HG03469 (cell line): ENCODE measurements around the gene C3AR1.
"Not testable (repeated sequence)": the region's sequence is repeated elsewhere in the genome, so short reads cannot be mapped to it uniquely, and the experiment has no call there.

Experiments used
- ATAC-seq: cut with Tn5 transposase; IDR thresholded peaks from one replicate; pipeline ENCODE4 v1.9.1; 2021; ENCODE audit warnings: mild to moderate bottlenecking, moderate library complexity, moderate number of reproducible peaks; ENCODE audit not compliant: unreplicated experiment

Gene C3AR1

DNA sequence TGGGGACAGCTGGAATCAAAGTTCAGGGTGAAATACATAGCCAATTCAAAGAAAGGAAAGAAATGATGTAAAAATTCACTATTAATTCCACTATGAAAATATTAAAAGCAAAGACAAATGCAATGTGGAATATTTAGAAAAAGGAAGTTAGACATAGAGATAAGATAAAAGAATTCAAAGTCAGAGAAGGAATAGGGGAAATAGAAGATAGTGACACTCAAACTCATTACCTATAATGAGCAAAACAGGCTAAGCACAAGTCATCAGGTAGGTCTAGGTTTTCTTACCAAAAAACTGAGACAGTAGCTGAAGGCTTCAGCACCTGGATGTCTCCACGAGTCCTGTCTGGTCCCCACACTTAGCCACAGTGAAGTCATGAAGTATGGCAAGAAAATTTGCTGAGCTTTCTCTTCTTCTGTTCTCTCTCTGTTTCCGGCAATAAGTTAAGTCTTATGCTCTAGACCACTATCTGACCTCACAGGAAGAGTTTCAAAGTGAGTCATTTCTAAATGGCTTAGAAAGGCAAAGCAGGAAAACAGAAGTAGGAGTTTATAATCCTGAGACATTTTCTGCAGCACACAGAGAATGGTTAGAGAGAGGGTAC lies at the start of gene C3AR1:
C3AR1 (minus strand) TSS at position 369 of the 604 bp plus-strand sequence. CDS start 6,174 bp downstream, outside the sequence.
- peak; percentile 58 for ATAC-seq

DNA sequence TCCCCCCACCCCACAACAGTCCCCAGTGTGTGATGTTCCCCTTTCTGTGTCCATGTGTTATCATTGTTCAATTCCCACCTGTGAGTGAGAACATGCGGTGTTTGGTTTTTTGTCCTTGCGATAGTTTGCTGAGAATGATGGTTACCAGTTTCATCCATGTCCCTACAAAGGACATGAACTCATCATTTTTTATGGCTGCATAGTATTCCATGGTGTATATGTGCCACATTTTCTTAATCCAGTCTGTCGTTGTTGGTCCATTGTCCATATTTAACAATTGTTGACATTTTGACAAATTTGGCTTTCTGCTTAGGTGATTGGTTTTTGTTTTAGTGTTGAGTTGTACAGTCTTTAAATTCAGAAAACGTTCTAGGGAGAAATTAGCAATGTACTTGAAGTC lies 47.0 kb upstream of the C3AR1 start:
- not testable (repeated sequence) for ATAC-seq

DNA sequence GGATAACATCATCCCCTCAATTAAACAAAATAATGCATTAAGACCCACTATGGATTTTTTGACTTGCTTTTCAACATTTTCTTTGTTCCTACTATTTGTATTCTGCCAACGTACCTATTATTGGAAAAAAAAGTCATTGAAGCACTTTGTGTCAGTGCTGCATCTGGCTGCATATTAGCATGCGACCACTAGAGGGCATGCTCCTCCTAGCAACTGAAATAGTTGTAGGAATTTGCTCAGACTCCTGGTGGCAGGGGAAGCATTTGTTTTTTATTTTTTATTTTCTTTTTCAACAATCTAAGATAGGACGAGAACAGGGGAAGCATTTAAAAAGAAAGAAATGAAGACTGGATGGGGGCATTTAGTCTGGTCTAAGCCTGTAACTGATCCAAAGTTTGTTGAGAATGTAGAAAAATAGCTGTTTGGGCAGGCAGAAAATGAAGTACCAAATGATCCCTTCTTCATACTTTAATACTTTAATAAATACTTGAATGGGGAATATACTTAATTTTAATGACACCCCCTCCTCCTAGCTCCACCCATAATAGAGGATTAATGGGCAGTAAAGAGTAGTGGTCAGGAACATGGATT lies 42.7 kb upstream of the C3AR1 start:
- ATAC-seq: no peak

DNA sequence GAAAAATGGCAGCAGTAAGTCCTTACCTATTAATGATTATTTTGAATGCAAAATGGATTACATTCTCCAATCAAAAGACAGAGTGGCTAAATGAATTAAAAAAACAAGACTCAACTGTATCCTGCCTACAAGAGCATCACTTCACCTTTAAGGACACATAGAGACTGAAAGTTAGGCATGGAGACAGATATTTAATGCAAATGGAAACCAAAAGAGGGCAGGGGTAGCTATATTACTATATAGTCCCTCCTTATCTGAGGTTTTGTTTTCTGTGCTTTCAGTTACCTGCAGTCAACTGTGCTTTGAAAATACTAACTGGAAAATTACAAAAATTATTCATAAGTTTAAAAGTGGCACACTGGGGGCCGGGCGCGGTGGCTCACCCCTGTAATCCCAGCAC lies 33.1 kb upstream of the C3AR1 start:
- no peak for ATAC-seq

DNA sequence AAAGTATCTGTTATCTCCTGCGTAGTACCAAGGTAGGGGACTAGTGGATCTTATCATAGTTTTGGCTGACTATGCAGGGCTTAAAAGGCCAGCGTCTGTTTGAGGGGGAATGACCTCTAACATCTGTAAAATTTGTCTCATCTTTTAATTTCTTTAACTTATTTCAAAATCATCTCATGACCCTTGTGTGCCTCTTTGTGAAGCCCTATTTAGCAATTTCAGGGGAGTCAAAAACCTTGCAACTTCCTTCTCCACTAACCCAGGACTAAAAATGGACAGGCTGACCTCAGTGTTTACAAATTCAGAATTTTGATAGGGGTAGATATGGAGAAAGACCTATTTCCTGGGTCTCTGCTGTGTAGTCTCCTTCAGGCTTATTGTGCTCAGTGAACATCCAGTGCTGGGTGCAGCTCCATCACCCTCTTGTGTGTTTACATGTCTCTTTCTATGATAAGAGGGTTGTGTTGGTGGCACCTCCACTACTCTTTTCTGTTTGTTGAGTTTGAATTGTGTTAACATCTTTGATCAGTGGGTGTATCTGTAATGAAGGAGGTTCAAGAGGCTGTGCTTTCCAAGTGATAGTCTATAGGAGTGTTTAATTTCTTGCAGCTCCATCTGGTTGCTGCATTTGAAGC lies 30.2 kb upstream of the C3AR1 start:
- ATAC-seq: no peak

DNA sequence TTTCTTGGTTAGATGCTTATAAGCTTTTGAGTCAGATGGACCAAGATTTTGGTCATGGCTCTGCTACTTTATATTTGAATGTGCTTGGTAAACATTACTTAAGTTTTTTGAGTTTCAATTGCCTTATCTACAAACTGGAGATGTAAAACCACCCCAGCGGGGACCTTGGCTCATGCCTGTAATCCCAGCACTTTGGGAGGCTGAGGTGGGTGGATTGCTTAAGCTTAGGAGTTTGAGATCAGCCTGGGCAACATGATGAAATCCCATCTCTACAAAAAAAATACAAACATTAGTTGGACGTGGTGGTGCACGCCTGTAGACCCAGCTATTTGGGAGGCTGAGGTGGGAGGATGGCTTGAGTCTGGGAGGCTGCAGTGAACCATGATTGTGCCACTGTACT lies 27.1 kb upstream of the C3AR1 start:
- ATAC-seq: no peak

DNA sequence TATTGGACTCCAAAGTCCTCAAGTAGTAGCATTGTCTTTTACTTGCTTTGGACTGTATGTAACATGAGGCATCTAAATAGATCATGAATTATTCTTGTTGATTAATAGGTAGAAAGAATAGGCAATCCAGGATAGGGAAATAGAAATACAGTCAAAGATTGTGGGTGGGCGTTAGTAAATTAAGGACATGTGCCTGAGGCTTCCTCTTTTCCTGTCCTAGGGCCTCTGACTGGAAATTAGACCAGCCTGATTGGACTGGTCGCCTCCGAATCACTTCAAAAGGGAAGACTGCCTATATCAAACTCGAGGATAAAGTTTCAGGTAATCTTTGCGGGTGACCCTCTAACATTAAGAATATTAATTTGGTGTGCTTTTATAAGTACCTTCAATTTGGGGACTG lies 23.6 kb upstream of the C3AR1 start:
- no peak for ATAC-seq

DNA sequence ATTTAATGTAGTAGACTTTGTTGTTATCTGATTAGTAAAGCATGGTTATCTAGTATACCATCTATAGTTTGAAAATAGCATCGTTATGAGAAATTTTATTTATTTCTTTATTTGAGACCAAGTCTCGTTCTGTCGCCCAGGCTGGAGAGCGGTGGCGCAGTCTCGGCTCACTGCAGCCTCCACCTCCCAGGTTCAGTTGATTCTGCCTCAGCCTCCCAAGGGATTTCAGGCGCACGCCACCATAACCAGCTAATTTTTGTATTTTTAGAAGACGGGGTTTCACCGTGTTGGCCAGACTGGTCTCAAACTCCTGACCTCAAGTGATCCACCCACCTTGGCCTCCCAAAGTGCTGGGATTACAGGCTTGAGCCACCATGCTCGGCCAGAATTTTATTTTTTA lies 23.1 kb upstream of the C3AR1 start:
- ATAC-seq: not testable (repeated sequence)

DNA sequence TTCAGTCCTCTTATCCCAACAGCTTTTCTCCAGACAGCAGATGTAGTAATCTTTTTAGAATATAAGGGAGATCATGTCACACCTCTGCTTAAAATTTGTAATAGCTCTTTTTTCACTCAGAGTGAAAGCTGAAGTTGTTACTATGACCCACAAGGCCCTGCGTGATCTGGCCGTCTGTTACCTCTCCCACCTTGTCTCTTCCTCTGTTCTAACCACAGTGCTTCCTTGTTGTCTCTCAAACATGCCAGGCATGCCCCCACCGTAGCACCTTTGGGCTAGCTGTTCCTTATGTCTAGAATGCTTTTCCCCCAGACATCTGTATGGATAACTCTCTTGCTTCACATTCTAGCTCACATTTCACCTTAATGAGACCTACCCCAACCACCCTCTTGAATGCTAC lies 22.4 kb upstream of the C3AR1 start:
- no peak for ATAC-seq

DNA sequence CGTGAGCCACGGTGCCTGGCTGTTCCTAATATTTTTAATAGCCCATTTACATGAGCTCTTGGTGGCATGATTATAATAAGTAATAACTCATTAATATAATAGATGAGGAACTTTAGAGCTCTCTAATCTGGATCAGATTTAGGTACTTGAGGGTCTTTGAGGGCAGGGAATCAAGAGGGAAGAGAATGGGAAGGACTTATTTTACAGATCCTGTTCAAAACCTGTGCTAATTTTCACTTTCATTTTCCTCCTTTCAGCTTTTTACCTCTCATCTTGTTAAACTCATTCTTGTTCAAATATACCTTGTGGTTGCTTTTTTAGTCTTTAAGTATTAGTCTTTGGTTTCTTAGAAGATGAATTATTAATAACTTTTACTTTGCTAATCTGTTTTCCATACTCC lies 21.5 kb upstream of the C3AR1 start:
- no peak for ATAC-seq

DNA sequence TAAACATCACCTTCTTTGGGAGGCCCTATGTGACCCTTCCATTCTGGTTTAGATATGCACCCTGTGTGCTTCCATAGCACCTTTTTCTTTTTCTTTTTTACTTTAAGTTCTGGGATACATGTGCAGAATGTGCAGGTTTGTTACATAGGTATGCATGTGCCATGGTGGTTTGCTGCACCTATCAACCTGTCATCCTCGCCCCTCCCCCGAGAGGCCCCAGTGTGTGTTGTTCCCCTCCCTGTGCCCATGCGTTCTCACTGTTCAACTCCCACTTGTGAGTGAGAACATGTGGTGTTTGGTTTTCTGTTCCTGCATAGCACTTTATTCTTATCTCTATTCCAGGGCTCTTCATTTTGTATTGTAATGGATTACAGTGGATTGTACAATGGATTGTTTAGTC lies 18.2 kb upstream of the C3AR1 start:
- ATAC-seq: not testable (repeated sequence)

DNA sequence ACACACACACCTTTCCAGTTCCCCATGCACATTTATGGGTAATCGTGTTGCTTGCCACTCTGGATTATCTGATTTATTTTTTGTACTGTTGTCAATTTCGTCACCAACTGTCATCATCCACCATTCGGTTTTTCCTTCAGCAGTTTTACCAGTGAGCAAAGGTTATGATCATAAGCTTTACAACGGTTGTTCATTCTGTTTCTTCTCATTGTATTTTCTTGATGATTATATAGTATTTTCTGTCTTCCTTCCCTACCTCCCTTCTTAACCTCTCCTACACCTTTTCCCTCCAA lies 16.6 kb upstream of the C3AR1 start:
- ATAC-seq: no peak

DNA sequence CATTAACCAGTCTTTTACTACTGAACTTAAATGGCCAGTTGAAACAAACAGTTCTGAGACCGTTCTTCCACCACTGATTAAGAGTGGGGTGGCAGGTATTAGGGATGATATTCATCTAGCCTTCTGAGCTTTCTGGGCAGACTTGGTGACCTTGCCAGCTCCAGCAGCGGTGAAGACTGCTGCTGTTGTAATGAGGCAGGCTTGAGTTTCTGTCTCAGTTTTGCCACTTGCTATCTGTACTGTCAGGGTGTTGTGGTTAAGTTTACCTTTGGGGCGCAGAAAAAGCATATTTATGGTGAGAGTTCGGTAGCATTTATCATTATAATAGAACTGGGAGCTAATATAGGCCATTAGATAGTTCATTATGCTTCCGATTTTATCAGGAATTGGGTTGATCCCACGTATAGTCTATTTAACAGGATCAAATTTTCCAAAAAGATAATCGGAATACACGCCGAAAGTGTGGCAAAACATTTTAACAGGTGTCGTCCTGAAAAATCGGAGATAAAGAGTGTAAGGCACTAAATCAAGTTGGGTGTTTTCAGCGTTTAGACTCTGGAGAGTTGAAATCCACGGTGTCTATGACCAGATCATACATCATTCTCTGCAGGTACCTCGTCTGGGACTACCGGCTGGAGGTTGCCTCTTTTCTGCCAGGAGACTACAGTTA lies 15.2 kb upstream of the C3AR1 start:
- no peak for ATAC-seq

DNA sequence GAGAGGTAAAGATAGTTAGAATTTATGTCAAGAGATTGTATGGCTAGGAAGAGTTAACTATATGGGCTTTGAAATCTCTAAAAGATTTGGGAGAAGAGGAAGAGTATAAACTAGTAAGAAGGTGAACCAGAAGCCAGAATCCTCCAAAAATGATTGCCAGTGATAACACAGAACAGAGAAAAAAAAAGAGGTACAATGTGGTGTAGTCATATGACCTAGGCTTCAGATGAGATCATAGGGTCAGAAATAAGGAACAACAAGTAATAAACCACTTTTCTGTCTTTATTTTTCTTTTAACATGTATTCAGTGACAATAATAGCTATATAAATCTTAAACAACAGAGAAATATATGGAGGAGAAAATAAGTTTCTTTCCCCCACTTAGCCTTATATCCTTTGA lies 14.0 kb upstream of the C3AR1 start:
- no peak for ATAC-seq

DNA sequence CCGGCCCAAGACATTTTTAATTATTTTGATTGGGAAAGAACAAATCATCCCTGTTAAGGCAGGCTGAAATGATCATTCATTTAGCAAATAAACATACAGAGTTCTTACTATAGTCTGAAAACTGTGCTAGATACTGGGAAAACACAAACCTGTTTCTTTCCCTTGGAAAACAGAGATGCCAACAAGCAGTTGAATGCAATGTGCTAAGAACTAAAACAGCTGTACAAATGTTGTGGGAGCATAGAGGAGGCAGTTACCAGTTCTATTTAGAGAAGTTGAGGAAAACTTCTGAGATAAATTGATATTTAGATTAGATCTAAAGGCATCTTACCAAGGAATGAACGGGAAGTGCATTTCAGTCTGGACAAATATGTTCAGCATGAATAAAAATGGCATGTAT lies 12.8 kb upstream of the C3AR1 start:
- no peak for ATAC-seq

DNA sequence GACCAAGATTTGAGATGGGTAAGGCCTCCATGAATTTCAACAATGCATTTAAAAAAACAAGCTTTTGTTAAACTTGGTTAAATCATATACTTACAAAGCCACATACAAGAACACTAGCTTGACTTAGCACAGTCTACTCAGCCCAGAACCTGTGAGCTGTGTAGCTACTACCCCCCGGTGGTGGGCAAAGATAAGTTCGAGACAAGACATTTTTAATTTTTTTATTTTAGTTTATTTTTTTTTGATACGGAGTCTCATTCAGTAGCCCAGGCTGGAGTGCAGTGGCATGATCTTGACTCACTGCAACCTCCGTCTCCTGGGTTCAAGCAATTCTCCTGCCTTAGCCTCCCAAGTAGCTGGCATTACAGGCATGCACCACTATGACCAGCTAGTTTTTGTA lies 12.2 kb upstream of the C3AR1 start:
- no peak for ATAC-seq

DNA sequence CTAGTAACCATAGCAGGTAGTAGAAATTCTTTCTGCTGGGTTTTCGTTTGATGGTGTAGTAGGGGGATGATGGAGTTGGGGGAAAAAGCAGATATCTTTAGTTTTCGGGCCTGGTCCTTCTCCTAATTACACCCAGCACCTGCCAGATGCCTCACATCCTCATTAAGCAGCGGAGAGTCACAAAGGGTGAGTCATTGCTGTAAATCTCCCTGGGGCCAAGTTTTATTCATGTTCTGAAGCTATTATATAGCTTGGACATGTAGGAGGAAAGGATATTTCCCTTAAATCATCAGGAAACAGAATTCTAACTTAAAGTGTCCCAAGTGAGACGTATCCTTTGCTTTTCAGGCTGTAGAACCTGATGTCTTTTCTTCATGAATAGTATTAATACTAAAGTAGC lies 11.0 kb upstream of the C3AR1 start:
- no peak for ATAC-seq

DNA sequence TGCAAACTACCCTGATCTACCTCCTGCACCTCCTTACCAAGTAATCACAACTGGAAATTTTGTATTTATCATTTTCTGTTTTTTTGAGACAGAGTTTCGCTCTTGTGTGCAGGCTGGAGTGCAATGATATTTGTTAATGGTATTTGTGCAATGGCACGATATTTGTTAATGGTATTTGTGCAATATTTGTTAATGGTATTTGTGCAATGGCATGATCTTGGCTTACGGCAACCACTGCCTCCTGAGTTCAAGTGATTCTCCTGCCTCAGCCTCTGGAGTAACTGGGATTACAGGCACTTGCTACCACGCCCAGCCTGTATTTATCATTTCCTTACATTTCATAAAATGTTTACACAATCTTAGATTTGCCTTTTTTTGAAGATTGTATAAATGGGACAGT lies 10.2 kb upstream of the C3AR1 start:
- no peak for ATAC-seq

DNA sequence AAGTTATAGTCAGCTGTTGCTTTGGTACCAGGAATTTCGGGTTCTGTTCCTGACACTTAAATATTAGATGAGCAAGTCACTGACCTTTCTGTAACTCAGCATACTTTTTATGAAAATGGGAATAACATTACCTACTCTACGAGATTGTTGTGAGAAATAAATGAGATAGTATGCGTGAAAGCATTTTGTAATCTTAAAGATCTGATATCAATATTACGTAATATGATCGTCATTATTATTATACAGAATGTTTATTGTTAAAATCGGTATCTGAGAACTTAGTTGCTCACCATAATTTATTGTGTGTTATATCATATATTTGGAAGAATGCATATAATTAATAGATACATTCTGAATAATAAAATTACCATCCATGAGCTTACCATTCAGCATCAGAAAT lies 9.8 kb upstream of the C3AR1 start:
- no peak for ATAC-seq

DNA sequence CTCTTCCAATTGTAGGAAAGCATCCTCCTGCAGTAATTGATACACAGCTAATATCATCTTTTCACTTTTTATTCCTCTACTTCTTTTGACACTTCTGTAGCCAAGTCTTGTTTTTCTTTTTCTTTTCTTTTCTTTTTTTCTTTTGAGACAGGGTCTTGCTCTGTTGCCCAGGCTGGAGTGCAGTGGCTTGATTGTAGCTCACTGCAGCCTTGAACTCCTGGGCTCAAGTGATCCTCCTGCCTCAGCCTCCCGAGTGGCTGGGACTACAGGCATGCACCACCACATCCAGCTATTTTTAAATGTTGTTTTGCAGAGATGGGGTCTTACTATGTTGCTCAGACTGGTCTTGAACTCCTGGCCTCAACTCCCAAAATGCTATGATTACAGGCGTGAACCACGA lies 5.7 kb upstream of the C3AR1 start:
- not testable (repeated sequence) for ATAC-seq

DNA sequence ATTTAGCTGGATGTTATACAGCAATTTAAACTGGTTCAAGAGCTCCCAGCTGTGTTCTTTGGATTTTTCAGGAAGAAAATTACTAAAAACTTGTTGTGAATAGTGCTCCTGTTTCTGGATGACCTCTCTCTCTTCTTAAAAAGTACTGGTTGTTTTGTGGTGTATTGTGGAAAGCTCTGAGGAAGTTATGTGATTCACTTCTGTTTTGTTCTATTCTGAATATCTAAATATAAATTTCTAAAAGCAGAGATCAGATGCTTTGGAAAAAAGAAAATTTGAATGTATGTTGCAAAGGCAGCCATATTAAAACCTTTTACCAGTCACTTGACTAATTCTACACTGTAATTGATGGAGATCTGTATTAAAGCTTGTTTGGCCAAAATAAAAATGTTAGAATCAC lies 3.4 kb upstream of the C3AR1 start:
- ATAC-seq: no peak

DNA sequence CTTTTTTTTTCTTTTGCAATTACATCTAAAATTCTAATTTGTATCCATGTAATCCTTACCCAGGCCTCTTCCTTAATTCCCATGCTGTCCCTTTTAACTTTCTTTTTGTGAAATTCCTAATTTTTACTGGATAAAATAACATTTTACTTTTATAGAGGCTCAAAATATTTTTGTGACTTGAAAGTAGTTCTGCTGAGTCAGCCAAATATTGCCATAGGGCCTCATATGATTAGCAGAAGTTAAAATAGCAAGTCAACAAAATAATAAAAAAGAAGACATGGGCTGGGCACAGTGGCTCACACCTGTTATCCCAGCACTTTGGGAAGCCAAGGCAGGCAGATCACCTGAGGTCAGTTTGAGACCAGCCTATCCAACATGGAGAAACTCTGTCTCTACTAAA lies 2.0 kb downstream of the C3AR1 start:
- no peak for ATAC-seq
